ENCODE measurements around the gene CRHR1.

Gene CRHR1

GRCh38 chr17:45759761-45760160 lies 24.4 kb upstream of the CRHR1 start:
- no peak for DNase-seq

- DNase-seq: no peak
Observed at GRCh38 chr17:45761957-45762565, 22.1 kb upstream of the CRHR1 start.

GRCh38 chr17:45763182-45763581 lies 20.9 kb upstream of the CRHR1 start:
- DNase-seq: no peak

- DNase-seq: no peak
Observed at GRCh38 chr17:45764479-45764878, 19.6 kb upstream of the CRHR1 start.

GRCh38 chr17:45768000-45768399 lies 16.1 kb upstream of the CRHR1 start:
- no peak for DNase-seq

- DNase-seq: no peak
Observed at GRCh38 chr17:45770632-45771270, 13.4 kb upstream of the CRHR1 start.

GRCh38 chr17:45771271-45771959 lies 12.7 kb upstream of the CRHR1 start:
- DNase-seq: no peak

GRCh38 chr17:45775148-45775547 lies 9.0 kb upstream of the CRHR1 start:
- no peak for DNase-seq

- peak; percentile 42 to 92 for DNase-seq
Observed at GRCh38 chr17:45775576-45776011, 8.5 kb upstream of the CRHR1 start.

- no peak for DNase-seq
Observed at GRCh38 chr17:45776896-45777295, 7.2 kb upstream of the CRHR1 start.

- DNase-seq: no peak
Observed at GRCh38 chr17:45777388-45777787, 6.7 kb upstream of the CRHR1 start.

- no peak for DNase-seq
Observed at GRCh38 chr17:45780921-45781320, 3.2 kb upstream of the CRHR1 start.

- DNase-seq: no peak
Observed at GRCh38 chr17:45782889-45783592, 1.1 kb upstream of the CRHR1 start.

GRCh38 chr17:45783593-45784292 lies 377 bp upstream of the CRHR1 start:
- DNase-seq: peak in 1 of 2 experiments; percentile 31

GRCh38 chr17:45784741-45785479 lies 790 bp downstream of the CRHR1 start:
- no peak for DNase-seq

- DNase-seq: no peak
Observed at GRCh38 chr17:45785480-45786193, 1.5 kb downstream of the CRHR1 start.

GRCh38 chr17:45786349-45786748 lies 2.2 kb downstream of the CRHR1 start:
- no peak for DNase-seq

GRCh38 chr17:45787044-45787443 lies 2.9 kb downstream of the CRHR1 start:
- no peak for DNase-seq

- no peak for DNase-seq
Observed at GRCh38 chr17:45787656-45788055, 3.5 kb downstream of the CRHR1 start.

GRCh38 chr17:45788057-45788456 lies 3.9 kb downstream of the CRHR1 start:
- no peak for DNase-seq

- no peak for DNase-seq
Observed at GRCh38 chr17:45789874-45790273, 5.8 kb downstream of the CRHR1 start.

Data from NCI-H446 (cell line).